ENCODE results near the gene FYB1. TPM values are rescaled to one million over a fixed set of nuclear protein-coding genes. Genes with fewer than 3 reads are reported as not detected.

The FYB1 gene
- total RNA-seq, 1 experiment from 2014 or later, result 1.1 TPM

GRCh38 chr5:39178861-39179260, 40.5 kb downstream of the FYB1 start:
- H3F3A ChIP-seq (ENCODE audit: low read length, unreplicated experiment), result no peaks in the 10 kb centered on the region
- H3K27me3 ChIP-seq (ENCODE audit: low read length), result no peaks in the 10 kb centered on the region
- H2AFZ ChIP-seq (ENCODE audit: low read length), result no peak overlapping the region
- H3K4me2 ChIP-seq (ENCODE audit: low read length), result no peak overlapping the region
- no peaks in the 10 kb centered on the region for H3K9me2 ChIP-seq (replicated peaks; ENCODE audit: low read length)
- TF ChIP-seq CTCF (conservative IDR thresholded peaks at IDR 0.05; ENCODE audit: low read depth, low read length), result no peak
- TF ChIP-seq EZH2 (IDR thresholded peaks at IDR 0.05; ENCODE audit: low read length, unreplicated experiment), result no peak
- no peak for TF ChIP-seq EZH2phosphoT487 (IDR thresholded peaks at IDR 0.05; ENCODE audit: borderline replicate concordance, low read length)
- no peaks in the 10 kb centered on the region for H3K36me3 ChIP-seq (ENCODE audit: low read depth, low read length)
- POLR2A ChIA-PET (ENCODE audit: unreplicated experiment), result no interaction called here
- H3K9ac ChIP-seq (ENCODE audit: low read length), result no peak overlapping the region
- CTCF ChIA-PET, result no interaction called here
- ATAC-seq, result no peak
- no TSS peak for BruUV-seq (replicated peaks)
- no peaks in the 10 kb centered on the region for H3K79me2 ChIP-seq (ENCODE audit: low read length)
- H3K27ac ChIP-seq (ENCODE audit: low read length), result no peak overlapping the region
- peaks cover 11% of the 10 kb centered on the region for H3K4me1 ChIP-seq (ENCODE audit: insufficient read depth, low read length)
- intact Hi-C loops (cut with micrococcal nuclease), result no loop called here
- no peak for DNase-seq
- no peaks in the 10 kb centered on the region for H4K20me1 ChIP-seq (ENCODE audit: low read length)
- no peaks in the 10 kb centered on the region for H3K9me3 ChIP-seq (ENCODE audit: low read length)
- H3K4me3 ChIP-seq (ENCODE audit: low read length), result no peak overlapping the region

- H3F3A ChIP-seq (ENCODE audit: low read length, unreplicated experiment), result no peaks in the 10 kb centered on the region
- DNase-seq, result peak; percentile 79
Observed at GRCh38 chr5:39178171-39178570, 41.2 kb downstream of the FYB1 start.

DNA sequence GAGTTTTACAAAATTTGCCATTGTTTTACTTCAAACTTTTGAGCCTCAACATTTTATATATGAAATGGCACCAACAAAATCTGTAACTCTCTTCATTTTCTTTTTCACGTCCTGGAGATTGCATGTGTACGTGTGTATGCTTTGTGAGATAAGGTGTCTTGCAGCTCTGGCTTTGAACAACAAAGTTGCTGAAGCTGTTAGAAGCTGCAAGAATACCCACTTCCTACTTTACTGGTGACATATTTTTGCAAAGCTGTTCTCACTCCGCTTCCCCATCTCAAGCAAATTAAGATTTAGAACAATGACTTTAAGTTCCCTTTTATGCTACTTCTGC, 41.8 kb downstream of the FYB1 start:
- no TSS peak for BruUV-seq (replicated peaks)
- Histone ChIP-seq H3K9me2 (replicated peaks; ENCODE audit: low read length) (no peaks in the 10 kb centered on the region), H2AFZ (ENCODE audit: low read length) (no peak overlapping the region), H3F3A (ENCODE audit: low read length, unreplicated experiment) (no peaks in the 10 kb centered on the region), H3K4me2 (ENCODE audit: low read length) (no peak overlapping the region), H3K9ac (ENCODE audit: low read length) (no peak overlapping the region), H3K4me1 (ENCODE audit: insufficient read depth, low read length) (peaks cover 11% of the 10 kb centered on the region), H3K36me3 (ENCODE audit: low read depth, low read length) (no peaks in the 10 kb centered on the region), H4K20me1 (ENCODE audit: low read length) (no peaks in the 10 kb centered on the region), H3K79me2 (ENCODE audit: low read length) (no peaks in the 10 kb centered on the region), H3K27me3 (ENCODE audit: low read length) (no peaks in the 10 kb centered on the region), H3K27ac (ENCODE audit: low read length) (0 out of 2 replicates have a peak overlapping the region, but pooled peaks have one; percentile 6), H3K4me3 (ENCODE audit: low read length) (no peak overlapping the region), H3K9me3 (ENCODE audit: low read length) (no peaks in the 10 kb centered on the region)
- intact Hi-C loops (cut with micrococcal nuclease), result no loop called here
- ATAC-seq, result no peak
- no peak for DNase-seq
- ChIA-PET CTCF (no interaction called here), POLR2A (ENCODE audit: unreplicated experiment) (no interaction called here)
- TF ChIP-seq EZH2 (IDR thresholded peaks at IDR 0.05; ENCODE audit: low read length, unreplicated experiment) (no peak), CTCF (conservative IDR thresholded peaks at IDR 0.05; ENCODE audit: low read depth, low read length) (no peak), EZH2phosphoT487 (IDR thresholded peaks at IDR 0.05; ENCODE audit: borderline replicate concordance, low read length) (no peak)

More at GRCh38 chr5:39178171-39178570, 41.2 kb downstream of the FYB1 start:
- Histone ChIP-seq H3K27ac (ENCODE audit: low read length) (peak overlapping the region; percentile 6; the same call in 1 of the 2 replicates), H3K4me2 (ENCODE audit: low read length) (no peak overlapping the region), H3K27me3 (ENCODE audit: low read length) (no peaks in the 10 kb centered on the region), H3K9me2 (replicated peaks; ENCODE audit: low read length) (no peaks in the 10 kb centered on the region), H3K4me1 (ENCODE audit: insufficient read depth, low read length) (peaks cover 11% of the 10 kb centered on the region), H2AFZ (ENCODE audit: low read length) (no peak overlapping the region), H3K36me3 (ENCODE audit: low read depth, low read length) (no peaks in the 10 kb centered on the region), H3K79me2 (ENCODE audit: low read length) (no peaks in the 10 kb centered on the region), H3K4me3 (ENCODE audit: low read length) (no peak overlapping the region), H3K9me3 (ENCODE audit: low read length) (no peaks in the 10 kb centered on the region), H4K20me1 (ENCODE audit: low read length) (no peaks in the 10 kb centered on the region), H3K9ac (ENCODE audit: low read length) (no peak overlapping the region)
- BruUV-seq (replicated peaks), result no TSS peak
- intact Hi-C loops (cut with micrococcal nuclease), result no loop called here
- POLR2A ChIA-PET (ENCODE audit: unreplicated experiment), result no interaction called here
- TF ChIP-seq EZH2 (IDR thresholded peaks at IDR 0.05; ENCODE audit: low read length, unreplicated experiment), result no peak
- TF ChIP-seq EZH2phosphoT487 (IDR thresholded peaks at IDR 0.05; ENCODE audit: borderline replicate concordance, low read length), result no peak
- no peak for TF ChIP-seq CTCF (conservative IDR thresholded peaks at IDR 0.05; ENCODE audit: low read depth, low read length)
- peak; percentile 99 for ATAC-seq
- CTCF ChIA-PET, result no interaction called here

All from PC-3 (cell line).